Pulmonary artery endothelial cell (primary cell): ENCODE measurements around the gene DIO2. TPM values are rescaled to one million over a fixed set of nuclear protein-coding genes. Genes with fewer than 3 reads are reported as not detected.

ENCODE experiments used
- DNase-seq: peaks from one replicate; pipeline ENCODE4 v3.0.0-alpha.2; 2011; ENCODE audit warnings: low read depth, low spot score
- total RNA-seq: library from RNA; depleted of rRNA; stranded (reverse); fragments of >200 nt; gene quantifications from 2 replicates; pipeline ENCODE4 v1.2.3, GENCODE V29; 2014

Gene DIO2
- total RNA-seq = 0.13 and 0.28 TPM in 2 replicates

- no peak for DNase-seq
These were observed at the start of gene DIO2 for GRCh38 chr14:80211153-80212022. Gene DIO2, minus strand, starts transcription at chr14:80211504. Its CDS starts 32 bp downstream, at chr14:80211472.

- DNase-seq = no peak
These were observed 49.3 kb upstream of the DIO2 start for GRCh38 chr14:80260645-80261044.

GRCh38 chr14:80239631-80240030 is 28.3 kb upstream of the DIO2 start:
- no peak for DNase-seq

GRCh38 chr14:80237143-80237542 is 25.8 kb upstream of the DIO2 start:
- DNase-seq = no peak

GRCh38 chr14:80233470-80234089 is 22.3 kb upstream of the DIO2 start:
- DNase-seq = no peak

GRCh38 chr14:80231702-80232101 is 20.4 kb upstream of the DIO2 start:
- no peak for DNase-seq

GRCh38 chr14:80223696-80224465 is 12.6 kb upstream of the DIO2 start:
- no peak for DNase-seq

- DNase-seq = no peak
These were observed 5.5 kb upstream of the DIO2 start for GRCh38 chr14:80216818-80217217.

GRCh38 chr14:80215756-80216581 is 4.7 kb upstream of the DIO2 start:
- no peak for DNase-seq

- DNase-seq = no peak
These were observed 3.8 kb upstream of the DIO2 start for GRCh38 chr14:80215081-80215480.

- peak; percentile 1 for DNase-seq
These were observed 2.3 kb upstream of the DIO2 start for GRCh38 chr14:80213602-80214001.

GRCh38 chr14:80212023-80212397 is 706 bp upstream of the DIO2 start:
- DNase-seq = no peak

- DNase-seq = no peak
These were observed 2.8 kb downstream of the DIO2 start for GRCh38 chr14:80208461-80208860.

GRCh38 chr14:80206351-80207080 is 4.8 kb downstream of the DIO2 start:
- DNase-seq = no peak

GRCh38 chr14:80202888-80203562 is 8.3 kb downstream of the DIO2 start:
- DNase-seq = no peak

- DNase-seq = no peak
These were observed 11.2 kb downstream of the DIO2 start for GRCh38 chr14:80200093-80200492.

GRCh38 chr14:80188571-80188970 is 22.7 kb downstream of the DIO2 start:
- DNase-seq = no peak

GRCh38 chr14:80186301-80186800 is 25.0 kb downstream of the DIO2 start:
- no peak for DNase-seq

GRCh38 chr14:80176893-80177292 is 34.4 kb downstream of the DIO2 start:
- no peak for DNase-seq
